HK-2 (cell line): Measurements from ENCODE around the gene S1PR3.

Experiments
- DNase-seq: peaks from one replicate; pipeline ENCODE4 v3.0.0-alpha.2; 2018; ENCODE audit not compliant: unreplicated experiment

The S1PR3 gene

DNA sequence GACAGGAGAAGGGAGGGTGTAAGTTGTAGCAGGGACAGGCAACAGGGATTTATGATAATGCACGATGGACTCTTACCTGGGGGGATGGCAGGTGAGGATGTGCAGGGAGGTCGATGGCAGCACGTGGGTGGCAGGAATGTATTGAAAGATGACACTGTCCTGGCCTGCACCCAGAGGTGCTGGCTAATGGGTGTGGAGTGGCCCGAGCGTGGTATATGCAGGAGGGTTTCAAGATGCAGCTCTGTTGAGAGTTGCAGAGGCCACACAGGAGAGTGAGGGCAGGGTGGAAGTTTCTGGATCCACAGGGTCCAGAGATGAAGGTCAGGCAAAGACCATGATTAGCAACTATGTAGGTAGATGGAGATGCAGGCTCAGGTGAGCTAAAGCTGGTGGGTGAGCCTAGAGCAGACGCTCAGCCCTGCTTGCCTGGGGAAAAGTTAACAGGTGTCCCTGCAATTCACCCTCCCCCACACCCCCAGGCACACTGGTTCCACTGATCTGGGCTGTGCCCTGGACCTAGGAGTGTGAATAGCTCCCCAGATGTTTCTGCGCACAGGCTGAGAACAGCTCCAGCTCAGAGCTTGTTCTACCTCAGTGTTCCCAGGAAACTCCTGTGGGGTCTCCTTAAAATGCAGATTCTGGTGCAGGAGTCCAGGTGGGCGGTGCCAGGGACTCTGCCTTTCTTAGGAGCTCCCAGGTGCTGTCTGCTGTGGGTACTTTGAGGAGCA is 21.5 kb upstream of the S1PR3 start:
- no peak for DNase-seq

DNA sequence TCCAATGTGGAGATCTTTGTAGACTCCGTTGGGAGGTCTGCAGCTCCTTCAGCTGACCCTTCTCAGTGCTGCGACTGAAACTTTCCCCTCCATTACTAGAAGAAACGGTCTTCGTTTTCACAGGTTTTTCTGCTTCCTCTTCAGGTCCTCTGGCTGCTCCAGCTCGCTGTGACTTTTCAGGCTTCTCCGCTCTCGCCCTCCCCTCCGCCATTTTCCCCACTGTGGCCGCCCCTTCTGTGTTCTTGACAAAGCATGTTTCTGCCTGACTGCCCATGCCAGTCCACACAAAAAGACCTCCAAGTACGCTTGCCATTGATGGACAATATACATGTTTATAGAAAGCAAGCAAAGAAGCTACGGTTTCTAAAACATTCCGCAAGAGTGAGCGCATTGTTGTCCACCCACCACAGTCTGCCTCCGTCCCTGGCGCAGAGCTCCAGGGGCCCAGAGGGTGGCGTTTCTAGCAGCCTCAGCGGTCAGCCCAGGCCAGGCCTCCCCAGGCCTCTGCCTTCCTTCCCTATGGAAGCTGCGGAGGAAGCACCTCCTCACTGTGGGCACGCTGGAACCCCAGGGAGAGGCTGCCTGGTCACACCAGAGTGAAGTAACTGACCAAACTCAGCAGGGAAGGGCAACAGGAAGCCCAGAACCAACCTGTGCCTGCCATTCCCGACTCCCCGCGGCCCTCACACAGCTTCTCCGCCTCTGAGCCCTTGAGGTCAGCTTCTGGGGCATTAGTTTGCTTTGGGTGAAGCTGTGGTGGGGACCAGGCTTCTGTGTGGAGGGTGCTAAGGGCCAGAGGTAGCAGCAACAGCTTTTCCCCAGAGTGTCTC is 19.9 kb upstream of the S1PR3 start:
- no peak for DNase-seq

DNA sequence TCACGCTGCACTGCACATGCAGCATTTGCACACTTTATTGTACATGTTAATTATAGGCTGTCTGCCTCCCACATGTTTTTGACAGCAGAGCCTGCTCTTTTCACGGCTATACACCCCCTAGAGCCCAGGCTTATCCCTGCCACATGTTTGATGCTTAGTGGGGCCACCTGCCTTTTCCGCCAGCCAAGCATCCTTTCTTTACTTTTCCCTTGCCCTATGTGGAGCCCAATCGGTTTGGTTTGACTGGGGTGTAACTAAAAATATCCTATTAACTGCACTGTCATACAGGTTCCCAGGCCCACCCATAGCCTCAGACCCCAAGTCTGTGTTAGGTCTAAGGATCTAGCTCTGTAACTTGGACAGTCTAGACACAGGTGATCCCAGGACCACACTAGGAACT is 18.9 kb upstream of the S1PR3 start:
- no peak for DNase-seq

DNA sequence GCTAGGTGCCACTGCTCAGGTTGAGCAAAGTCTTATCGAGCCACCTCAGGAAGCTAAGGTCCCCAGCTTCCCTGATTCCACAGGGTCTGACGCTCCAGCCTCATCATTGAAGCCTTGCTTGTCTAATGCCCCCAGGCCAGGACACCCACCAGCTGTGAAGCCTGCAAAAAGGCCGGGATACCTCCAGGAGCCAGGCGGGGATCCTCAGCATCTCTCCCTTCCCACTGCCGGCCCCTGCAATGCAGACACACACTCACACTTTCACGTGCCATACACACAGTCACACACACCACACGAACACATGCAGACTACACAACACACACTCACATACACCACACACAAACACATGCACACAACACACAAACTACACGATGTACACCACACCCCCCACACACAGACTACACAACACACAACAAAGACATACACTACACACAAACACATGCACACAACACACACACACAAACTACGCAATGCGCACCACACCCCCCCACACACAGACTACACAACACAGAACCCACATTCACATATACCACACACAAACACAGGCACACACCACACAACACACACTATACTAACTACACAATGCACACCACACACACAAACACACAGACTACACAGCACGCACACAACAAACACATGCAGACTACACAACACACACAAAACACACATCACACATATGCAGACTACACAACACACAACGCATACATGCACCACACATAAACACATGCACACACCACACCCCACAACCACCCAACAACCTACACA is 17.8 kb upstream of the S1PR3 start:
- no peak for DNase-seq

DNA sequence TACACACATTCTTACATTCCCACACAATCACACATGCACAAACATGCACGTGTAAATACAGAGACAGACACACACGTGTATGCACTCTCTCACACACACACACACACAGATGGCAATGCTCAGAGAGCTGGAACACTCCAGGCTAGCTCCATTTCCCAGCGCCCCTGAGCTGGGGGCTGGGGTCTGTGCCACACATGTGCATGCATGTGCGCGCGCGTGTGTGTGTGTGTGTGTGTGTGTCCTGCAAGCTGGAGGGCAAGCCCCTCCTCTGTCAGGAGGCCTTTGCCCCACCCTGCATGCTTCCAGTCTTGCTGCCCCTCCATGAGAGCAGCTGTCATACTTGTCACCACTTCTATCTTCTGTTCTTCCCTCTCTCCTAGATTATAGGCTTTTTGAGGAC is 16.6 kb upstream of the S1PR3 start:
- DNase-seq, result no peak

DNA sequence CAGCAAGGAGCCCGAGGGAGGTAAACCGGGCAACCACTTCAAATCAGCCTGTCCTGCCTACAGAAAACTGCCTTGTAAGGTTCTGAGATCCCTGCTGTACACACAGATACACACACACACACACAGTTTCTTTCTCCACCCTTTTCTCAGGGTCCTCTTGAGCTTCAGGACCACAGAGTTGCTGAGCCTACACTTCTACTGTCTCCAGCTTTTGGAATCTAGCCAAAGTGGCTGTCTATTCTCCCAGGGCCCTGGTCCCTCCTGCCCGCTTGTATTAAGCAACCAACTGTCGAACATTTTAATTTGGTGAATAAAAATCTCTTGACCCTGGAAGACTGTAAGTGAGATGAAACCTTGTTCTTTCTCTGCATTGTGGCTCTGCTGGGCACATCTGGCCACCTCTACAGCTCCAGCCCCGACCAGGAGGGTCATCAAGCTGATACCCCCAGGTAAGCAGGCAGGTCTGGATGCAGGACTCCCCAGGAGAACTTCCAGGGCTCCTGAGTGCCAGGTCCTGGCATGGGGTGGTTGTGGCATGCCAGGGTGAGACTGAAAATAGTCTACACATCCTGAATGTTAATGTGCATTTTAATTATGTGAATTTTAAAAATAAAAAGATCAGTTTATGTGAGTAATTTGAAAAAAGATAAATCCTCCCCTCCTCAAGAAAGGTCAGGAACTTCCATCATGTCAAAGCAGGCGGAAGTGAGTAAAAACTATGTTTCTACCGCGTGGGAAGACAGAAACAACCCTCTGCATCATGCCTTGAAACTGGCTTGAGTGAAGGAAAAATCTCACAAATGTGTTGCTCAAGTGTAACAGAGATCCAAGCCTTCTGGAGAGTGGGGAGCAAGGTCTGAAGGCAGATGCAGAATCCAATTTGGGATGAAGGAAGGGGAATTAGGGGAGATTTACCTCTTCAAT is 15.0 kb upstream of the S1PR3 start:
- no peak for DNase-seq

DNA sequence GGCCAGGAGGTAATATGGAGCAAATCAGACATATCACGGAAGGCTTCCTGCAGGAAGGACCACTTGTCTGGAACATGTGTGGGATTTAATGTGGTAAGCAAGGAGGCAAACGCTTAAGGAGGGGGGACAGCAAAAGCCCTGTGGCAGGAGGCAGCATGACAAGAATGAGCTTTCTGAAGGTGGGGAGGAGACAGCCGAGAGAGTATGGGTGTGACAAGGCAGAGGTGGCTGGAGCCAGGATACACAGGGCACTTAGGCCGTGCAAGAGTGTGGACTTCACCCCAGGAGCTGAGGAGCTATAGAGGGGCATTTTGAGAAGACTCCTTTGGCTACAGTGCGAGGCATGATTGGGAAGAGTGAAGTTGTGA is 14.4 kb upstream of the S1PR3 start:
- DNase-seq, result no peak

DNA sequence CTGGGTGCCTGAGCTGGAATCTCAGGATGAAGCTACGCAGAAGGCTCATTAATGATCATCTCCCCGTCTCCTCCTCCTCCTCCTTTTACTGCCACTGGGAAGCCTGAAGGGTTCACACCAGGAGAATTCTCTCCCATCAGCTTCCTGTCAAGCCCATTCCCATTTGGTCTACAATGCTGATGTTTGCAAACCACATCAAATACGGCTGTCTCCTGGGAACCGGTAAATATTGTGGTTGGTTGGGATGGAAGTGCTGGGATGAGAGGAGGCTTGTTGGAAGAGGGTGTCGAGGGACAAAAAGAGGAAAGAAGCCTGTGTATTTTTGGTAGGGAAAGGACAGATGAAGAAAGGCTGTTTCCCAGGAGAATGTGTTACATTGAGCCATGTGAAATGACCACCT is 13.2 kb upstream of the S1PR3 start:
- DNase-seq, result no peak

DNA sequence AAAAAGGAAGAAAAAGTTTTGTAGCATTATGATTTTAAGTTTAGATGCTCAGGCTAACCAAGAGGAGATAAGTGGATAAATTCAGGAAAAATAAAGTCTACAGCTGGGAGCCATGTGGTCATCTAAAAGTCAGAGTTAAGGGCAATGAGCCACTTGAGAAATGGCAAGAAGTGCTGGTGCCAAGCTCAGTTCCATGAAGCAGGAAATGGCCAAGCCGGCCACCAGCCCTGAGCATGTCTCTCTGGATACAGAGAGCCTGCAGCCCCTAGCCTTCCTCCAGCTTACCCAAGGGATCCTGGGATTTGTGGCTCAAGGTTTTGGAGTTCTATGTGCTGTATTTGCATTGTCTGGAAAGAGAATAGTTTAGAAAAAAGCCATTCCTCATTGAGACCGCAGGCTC is 12.2 kb upstream of the S1PR3 start:
- DNase-seq, result no peak

DNA sequence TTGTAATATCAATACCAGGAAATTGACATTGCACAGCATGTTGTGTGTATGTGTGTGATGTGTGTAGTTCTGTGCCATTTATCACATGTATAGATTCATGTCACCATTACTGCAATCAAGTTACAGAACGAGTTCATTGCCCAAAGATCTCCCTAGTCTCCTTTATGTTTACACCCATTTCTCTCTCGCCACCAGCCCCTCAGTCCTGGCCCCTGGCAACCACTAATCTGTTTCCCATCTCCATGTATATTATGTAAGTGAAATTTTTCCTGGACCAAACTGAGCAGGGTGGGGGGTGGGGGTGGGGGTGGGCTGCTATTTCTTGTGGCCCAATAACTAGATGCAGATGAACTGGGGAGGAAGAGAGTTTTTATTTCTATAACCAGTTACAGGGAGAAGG is 11.5 kb upstream of the S1PR3 start:
- DNase-seq, result no peak

DNA sequence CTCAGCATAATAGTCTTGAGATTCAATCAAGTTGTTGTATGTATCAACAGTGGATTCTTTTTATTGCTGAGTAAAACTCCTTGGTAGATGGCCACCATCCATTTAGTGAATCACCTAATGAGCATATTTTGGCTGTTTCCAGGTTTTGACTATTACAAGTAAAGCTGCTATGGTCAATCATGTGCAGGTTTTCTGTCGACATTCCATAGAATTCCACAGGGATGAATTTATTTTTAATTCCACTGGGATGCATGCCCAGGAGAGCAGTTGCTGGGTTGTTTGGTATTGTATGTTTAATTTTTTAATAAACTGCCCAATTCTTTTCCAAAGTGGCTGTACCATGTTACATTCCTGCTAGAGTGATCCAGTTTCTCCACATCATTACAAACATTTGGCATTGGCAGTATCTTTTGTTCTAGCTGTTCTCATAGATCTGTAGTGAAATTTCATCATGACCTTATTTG is 10.5 kb upstream of the S1PR3 start:
- DNase-seq, result no peak

DNA sequence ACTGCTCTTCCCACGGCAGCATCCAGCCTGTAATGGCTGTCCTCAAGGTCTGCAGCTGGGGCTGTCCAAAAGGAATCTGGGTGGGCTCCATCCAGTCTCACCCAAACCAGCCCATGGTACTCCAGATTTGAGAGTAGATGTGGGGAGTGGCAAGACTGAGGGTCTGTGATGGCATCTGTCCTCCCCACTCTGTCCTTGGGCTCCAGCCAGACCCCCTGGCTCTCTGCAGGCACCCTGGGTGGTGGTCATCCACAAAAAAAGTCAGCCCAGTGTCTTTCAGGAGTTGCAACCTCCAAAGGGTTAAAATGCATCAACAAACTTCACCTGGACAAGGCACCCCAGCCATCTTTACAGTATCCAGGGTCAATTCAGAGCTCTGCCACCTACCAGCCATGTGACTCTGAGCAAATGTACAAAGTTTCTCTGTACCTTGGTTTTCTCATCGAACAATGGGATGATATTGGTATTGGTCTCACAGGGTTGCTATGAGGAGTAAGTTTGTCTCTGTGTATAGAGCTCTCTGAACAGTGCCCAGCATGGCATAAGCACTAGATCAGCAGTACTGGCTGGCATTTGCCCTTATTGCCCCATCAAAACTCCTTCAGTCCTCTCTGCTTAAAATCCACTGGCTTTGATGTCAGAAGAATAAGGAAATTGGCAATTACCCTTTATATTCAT is 7.3 kb upstream of the S1PR3 start:
- no peak for DNase-seq

DNA sequence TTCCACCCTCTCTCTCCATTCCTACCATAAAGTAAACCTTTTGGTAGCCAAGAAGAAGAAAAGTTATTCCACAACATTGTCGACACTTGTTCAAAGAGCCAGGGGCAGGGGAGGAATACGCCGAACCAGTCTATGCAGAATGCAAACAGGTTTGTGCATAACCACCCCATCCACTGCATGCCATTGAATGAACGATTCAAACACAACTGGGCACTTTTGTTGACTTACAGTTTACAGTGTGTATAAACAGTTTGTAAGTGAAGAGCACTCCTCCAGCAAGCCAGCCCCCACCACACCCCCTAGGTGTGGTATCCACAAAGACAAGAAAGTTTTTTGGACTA is 6.8 kb upstream of the S1PR3 start:
- no peak for DNase-seq

DNA sequence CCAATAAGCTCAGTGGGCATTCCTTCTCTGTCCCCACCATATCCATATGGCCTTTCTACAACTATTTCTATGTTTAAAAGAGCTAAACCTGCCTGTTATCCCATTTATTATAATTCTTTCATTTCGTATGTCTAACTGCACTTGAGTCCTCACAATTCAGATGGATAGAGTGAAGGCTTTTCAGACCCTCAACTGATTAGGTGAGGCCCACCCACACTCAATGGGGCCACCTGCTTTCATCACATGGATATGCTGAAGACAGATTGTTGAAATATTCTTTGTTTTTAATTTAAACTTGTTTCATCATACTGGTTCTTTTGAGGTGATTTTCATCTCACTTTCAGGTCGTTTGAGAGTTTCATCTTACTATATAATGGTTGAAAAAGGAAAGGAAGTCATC is 5.7 kb upstream of the S1PR3 start:
- no peak for DNase-seq

DNA sequence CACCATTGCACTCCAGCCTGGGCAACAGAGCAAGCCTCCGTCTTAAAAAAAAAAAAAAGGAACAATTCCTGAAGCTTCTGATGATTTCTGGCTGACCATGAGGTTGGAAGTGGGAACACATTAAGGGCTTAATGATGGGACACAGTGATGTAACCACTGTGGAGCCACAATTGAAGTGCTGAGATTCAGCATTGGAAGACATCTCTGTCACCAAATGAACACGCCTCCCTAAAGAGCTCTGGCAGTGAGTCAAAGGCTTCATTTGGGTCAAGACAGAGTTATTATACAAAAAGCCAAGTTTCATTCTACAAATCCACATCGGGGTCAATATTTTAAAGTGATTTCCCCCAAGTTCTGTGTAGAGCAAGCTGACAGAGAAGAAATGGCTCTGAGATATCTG is 4.5 kb upstream of the S1PR3 start:
- no peak for DNase-seq

DNA sequence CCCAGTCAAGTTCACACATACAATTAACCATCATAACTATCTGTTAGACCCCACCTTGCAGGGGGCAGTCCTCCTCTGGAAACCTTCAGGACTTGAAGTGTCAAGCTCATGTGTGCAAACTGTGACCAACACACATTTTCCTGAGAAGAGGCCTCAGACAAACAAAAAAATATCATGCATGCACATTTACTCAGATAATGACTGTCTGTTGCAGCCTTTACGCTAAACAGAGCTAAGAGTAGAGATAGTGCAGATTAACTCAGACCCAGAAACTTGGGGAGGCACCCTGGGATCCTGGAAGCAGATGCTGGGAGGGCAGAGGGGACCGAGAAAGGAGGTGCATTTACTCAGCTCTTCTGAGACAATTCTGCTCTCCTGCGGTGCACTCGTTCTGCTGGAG is 3.6 kb upstream of the S1PR3 start:
- DNase-seq, result no peak

DNA sequence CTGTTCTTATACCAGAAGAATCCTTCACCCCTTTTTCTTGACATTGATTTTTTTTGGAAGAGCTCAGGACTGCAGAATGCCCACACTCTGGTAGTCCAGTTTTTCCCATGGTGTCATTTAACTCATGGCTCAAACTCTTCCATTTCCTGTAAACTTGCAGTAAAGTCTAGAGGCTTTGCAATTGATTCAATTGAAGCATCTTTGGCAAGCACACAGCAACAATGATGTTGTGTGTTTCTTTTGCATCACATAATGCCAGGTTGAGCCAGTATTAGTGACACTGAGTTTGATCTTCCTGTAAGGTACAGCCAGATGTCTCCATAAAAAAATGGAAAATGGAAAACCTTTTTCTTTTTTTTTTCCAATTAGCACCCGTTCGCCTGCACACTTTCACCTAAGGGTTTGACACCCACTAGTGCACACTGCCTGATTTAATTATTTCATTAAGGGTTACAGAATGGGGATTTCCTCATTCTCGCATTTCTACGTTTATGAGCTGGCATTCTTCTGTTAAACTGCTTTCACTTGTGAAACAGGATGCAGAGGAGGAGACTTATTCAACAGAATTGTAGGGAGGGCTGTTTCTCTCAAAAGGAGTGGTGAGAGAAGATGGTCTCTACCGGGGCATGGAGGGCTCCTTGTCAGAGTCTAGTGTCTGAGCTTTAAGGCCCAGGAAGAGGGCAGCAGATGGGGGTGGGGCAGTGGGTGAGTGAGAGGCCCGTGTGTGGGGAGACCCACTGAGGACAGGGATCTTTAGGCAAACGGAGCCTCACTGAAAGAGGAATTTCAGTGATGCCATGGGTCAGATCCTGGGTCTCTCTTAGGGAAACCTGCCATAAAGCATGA is 2.2 kb upstream of the S1PR3 start:
- no peak for DNase-seq

DNA sequence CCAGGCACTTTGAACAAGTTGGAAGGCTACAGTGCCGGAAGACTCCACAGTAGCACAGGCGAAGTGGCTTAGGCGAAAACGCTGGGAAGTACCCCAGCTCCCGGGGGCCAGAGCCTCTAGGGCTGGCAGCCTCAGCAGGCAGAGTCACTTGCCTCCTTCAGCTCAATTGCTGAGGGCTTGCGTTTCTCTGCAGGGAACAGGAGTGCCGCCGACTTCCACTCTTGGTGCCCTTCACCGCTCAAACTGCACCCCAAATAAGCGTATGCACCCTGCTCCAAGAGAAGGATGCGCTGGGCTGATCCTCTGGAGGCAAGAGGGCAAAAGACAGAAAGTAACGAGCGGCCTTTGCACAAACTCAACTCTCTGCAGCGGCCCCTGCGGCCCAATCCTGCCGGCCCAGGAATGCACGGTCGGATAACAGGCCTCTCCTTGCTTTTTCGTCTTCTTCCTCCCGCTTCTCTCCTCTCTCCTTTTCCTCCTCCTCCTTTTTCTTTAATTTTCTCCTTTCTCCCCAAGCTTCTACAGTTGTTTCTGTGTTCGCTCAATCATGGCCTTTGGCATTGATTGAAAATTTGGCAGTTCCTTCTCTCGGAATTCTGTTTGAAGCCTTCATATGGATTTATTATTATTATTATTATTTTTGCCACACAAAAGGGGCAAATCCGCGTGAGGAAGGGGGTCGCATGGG is 1.1 kb upstream of the S1PR3 start:
- no peak for DNase-seq

DNA sequence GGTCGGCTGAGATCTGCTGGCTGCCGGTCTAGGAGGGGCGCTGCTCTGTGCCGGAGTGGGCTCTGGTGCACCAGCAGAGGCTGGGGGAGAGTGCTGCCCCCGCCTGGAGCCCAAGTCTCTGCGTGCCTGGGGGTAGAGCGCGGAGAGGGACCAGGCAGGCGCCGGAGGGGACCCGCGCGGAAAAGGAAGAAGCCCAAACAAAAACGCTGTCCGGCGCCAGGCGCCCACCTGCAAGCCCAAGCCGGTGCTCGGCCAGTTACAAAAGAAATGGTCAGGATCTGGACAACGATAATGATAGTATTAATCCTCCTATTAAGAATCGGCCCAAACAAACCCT is 571 bp upstream of the S1PR3 start:
- DNase-seq, result no peak

DNA sequence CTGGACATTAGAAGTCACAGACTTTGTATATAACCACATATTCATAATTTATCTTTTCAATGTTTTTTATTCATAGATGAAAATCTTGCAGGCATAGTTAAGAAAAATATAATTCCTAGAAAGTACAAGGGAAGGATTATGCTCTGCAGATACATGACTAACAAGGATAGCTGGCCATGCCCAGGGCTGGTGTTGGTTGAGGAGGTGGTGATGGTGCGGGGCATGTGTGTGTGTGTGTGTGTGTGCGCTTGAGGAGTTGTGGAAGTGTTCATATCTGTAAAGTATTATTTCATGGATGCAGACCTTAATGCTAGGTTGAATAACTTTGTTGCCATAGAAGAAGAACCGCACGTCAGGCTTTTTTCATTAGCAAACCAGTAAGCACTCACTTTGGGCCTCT is 1.3 kb downstream of the S1PR3 start:
- no peak for DNase-seq
